HG02610 (cell line): ENCODE measurements around the gene DIP2C.
"Not testable (repeated sequence)": the region's sequence is repeated elsewhere in the genome, so short reads cannot be mapped to it uniquely, and the experiment has no call there.

Experiments
- ATAC-seq: cut with Tn5 transposase; IDR thresholded peaks from one replicate; pipeline ENCODE4 v1.9.1; 2021; ENCODE audit warnings: mild to moderate bottlenecking, moderate library complexity; ENCODE audit not compliant: unreplicated experiment

The DIP2C gene

DNA sequence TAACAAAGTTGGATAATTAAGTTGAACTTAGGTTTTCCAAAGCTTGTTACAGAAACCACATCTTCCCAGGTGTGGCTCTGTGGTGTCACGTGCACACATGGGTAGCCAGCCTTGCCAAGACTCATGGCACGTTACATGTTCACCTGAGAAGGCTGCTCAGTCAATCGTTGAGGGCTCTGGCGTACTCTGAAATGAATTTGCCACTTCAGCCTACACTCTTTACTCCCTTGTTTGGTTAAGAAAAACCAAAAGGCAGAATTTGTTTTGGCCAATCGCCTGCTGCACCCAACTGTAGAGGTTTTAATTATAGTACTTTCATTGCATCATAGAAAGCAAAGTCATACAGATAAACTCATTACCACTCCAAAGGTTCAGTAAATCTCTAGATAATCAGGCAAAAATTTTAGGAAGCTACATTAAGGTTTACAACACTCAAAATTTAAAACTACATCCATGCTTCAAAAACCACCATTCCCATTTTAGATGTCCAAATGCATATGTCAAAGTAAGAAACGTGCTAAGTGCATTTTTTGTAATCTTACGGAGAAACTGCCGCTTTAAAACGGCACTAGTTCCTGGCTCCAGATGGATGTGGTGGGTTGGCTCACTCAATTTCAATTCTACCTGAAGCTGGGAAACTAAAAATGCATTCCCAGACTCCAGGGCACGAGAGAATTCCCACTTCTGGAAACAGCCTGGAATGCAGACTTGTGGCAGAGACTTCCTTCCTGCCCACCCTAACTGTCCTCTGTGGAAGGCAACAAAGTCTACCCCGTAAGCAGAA lies 88.4 kb downstream of the DIP2C start:
- no peak for ATAC-seq

DNA sequence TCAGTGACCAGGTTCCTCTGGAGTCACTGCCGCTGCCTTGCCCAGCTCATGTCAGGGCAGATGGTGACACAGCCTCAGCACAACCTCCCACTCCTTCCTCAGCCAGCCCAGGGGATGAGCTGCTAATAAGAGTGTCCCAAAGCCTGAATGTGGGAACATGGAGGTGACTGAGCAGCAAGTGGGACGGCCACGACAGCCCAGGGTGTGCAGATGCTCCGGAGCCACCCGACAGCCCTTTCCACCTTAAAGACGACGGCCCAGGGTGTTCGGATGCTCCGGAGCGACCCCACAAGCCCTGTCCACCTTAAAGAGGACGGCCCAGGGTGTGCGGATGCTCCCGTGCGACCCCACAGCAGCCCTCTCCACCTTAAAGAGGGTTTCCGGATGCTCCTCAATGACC lies 89.2 kb downstream of the DIP2C start:
- ATAC-seq = no peak

DNA sequence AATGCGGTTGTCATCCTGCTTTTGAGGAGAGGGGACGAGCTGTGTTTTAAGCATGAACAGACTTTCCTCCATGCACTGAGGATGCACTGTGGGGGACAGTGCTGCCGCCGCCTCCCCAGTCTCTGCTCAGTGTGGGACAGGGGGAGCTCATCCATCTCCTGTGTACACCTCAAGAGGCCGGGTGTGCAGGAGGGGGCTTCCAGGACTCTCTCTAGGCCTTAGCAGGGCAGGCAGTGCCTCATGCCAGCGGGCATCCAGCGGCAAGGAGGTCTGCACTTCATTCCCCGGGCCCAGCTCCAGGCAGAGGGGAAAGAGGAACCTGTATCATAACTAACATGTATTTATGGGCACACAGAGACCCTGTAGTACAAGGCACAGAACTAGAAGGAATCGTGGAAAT lies 89.7 kb downstream of the DIP2C start:
- no peak for ATAC-seq

DNA sequence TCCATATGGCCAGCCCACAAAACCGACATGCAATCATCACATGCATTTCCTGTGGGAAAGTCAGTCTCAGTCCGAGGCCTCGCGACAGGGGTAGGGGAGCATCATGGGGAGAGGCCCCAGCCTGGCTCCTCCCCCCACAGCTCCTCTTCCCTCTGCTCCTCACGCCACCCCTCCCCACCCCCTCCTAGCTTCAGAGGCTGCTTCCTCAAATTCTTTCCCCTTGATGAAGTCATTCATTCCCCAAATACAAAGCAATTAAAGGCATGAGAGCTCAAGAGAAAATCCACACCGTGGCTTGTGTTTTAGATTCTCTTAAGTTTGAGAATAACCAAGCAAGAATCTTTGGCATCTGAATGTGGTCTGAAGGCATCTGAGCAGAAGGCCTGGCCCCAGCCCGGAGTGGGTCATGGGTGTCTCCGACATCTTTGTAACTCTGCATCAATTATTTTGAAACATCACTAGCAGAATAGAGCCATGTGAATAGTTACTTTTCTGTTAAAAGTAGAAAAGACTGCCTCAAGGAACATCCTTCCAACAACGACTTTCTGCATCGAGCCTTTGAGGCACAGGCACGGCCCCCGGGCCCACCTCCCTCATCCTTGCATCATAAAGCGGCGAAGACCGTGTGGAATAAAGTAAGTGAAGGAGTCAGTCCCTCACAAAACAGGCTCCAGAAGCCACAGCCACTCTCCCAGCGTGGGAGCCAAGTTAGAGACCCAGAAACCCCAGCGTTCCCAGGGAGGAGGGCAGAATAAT lies 90.9 kb downstream of the DIP2C start:
- no peak for ATAC-seq

DNA sequence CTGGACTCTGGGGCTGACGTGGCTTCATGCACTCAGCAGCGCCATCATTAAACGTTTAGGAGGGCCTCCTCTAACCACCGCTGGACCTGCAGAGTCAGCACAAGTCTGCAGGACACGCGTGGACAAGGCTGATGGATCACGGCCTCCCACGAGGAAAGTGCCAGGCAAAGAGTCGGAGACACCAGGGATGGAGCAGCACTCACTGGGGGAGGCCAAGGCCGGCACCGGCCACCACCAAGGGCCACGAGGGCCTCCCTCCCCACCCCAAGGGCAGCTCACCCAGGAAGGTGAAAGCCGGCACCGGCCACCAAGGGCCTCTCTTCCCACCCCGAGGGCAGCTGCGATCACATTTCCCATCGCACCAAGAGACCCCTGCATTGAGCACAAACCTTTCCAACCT lies 91.5 kb downstream of the DIP2C start:
- ATAC-seq = no peak

DNA sequence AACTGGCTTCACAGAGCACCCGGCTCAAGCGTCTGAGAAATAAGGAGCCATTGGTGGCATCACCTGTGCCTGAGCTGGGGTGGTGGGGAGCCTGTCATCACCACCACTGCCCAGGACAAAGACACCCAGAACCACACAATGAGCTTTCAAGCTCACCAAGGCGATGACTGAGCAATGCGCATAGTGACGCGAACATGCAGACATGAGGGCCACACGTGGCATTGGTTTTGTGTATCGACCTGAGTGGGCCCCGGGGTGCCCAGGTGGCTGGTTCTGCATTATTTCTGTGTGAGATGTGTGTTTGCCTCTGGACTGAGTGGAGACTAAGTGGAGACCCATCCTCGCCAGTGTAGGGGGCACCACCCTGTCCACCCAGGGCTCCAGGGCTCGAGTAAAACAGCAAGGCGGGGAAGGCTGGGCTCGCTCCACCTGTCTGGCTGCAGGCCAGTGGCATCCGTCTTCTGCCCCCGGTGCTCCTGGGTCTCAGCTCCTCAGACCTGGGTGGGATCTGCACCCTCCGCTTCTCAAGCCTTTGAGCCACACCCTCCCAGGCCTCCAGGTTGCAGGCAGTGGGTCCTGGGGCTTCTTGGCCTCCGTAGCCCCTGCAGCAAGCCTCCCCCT lies 92.6 kb downstream of the DIP2C start:
- no peak for ATAC-seq

DNA sequence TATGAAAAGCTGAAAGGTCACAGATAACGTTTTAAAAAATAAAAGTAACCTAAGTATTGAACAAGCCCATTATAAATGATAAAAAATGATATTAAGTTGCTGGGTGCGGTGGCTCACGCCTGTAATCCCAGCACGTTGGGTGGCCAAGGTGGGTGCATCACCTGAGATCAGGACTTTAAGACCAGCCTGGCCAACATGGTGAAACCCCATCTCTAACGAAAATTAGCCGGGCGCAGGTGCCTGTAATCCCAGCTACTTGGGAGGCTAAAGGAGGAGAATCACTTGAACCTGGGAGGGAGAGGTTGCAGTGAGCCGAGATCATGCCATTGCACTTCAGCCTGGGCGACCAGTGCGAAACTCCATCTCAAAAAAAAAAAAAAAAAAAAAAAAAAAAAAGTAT lies 93.3 kb downstream of the DIP2C start:
- not testable (repeated sequence) for ATAC-seq

DNA sequence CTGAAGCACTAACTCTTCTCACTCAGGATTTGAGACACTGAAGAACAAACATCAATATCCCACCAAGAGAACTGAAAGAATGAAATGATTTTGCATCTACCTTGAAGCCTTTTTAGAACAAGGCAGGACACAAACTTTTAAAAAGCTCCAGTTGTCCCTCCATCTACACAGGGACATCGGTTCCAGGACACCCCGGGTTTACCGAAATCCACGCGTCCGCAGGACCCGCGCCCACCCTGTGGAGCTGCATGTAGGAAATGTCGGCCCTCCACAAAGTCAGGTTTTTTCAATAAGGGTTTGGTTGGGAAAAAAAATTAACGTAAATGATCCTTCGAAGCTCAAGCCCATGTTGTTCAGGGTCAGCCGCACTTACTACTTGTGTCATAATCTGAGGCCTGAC lies 94.0 kb downstream of the DIP2C start:
- ATAC-seq = no peak

DNA sequence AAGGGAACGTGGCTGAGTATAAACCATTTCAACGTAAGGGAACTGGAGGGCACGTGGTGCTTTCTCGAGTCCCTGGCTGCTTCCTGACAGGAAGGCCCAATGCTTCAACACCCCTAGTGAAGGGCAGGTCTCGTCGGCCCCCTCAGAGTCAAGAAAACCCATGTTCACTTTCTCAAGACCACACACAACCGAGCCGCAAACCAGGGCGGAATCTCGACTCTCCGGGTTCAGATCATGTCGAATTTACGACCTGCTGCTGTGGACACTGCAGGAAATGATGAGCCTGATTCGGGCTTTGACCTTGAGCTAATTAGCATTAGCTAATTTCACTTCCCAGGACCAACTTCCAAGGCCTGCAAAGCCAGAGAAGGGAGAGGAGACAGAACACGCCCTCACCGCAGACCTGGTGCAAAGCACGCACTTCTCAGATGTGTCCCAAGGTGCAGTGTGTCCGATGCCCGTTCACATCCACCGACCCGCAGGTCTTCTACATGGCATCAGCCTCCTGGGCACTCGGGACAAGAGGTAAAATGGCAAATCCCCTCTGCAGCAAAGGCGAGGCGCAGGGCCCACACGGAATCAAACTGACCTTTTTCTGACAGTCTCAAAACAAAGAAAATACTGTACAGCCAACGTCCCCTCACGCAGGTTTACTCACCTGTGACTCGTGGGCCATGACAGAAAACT lies 94.7 kb downstream of the DIP2C start:
- no peak for ATAC-seq

DNA sequence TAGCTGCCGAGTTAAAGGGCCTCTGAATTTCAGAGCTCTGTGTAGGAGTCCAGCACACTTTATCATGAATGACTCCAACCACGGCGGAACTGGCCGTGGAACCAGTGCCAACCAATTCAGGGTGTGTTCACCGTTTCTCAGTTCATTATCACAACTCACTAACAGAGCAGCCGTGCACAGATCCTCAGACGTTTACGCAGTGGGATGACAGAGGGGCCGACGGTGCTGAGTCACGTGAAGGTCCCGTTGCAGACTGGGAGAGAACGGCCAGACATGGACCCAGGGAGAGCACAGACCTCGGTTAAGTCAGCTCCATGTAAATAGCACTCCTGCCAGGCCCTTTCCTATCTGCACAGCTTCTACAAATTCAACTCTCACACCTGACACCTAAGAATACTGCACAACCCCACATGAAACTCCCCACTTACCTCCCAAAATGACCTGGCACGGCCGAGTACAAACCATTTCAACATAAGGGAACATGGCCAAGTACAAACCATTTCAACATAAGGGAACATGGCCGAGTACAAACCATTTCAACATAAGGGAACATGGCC lies 95.5 kb downstream of the DIP2C start:
- no peak for ATAC-seq

DNA sequence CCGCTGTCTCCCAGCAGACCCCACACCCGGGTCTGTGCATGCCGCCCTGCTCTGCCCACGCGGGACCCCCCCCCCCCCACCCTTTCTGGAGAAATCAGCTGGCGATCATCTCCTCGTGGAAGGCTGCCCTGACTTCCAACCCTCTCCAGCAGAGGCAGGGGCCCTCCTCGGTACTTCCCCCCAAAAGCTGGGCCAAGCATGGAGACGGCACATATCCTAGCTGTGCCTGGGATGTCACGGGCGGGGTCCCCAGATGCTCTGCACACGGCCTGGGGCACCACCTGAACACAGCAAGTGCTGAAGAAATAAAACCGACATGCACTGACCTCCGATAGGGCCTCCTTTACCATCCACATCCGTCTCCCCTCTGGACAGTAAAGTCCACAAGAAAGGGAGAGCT lies 96.0 kb downstream of the DIP2C start:
- no peak for ATAC-seq

DNA sequence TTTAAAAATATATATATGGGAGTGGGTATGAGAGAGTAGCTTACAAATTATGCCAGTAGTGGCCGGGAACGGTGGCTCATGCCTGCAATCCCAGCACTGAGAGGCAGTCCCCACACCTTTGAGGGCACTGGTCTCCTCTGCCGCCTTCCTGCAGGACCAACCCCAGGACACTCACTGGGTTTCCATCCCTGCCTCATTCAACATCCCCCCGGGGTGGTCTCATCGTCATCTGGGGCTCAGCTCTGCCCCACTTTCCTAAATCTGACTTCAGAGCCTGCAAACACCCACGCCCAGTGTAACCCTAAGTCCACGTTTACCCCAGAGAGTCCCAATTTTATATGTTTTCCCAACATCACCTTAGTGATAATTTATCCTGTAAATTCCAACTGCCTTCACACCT lies 96.5 kb downstream of the DIP2C start:
- no peak for ATAC-seq

DNA sequence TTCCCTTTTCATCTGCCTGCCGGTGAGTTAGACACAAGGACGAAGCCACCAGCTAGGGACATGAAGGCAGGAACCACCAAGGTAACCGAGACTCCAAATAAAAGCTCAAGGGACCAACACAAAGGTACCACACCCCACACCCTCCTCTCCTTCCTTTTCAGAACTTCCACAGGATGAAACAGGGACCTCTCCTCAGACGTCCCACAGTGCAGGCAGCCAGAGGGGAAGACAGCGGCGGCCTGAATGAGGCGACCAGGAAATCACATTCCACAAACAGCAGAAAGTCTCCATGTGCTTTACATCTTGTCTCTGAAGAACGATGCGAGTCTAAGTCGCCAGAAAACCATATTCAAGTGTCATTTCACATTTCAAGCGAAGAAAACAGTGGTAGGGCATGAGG lies 97.8 kb downstream of the DIP2C start:
- ATAC-seq = no peak

DNA sequence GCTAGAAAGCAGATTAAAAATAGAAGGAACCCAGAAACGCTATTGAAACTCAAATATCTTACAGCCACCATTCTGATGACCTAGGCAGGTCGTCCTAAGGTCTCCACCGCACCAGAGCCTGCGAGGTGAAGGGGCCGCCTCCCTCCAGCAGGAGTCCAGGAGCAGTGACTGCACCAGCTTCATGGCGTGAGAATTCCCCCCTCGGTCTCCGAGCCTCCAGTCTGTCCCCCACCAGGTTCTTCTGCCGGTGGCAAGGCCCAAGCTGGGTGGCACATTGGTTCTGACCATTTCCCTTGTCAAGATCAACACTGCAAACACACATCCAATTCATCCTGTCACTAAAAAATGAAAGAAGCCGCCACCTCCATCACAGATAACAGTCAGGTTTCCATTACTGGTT lies 98.7 kb downstream of the DIP2C start:
- ATAC-seq = no peak

DNA sequence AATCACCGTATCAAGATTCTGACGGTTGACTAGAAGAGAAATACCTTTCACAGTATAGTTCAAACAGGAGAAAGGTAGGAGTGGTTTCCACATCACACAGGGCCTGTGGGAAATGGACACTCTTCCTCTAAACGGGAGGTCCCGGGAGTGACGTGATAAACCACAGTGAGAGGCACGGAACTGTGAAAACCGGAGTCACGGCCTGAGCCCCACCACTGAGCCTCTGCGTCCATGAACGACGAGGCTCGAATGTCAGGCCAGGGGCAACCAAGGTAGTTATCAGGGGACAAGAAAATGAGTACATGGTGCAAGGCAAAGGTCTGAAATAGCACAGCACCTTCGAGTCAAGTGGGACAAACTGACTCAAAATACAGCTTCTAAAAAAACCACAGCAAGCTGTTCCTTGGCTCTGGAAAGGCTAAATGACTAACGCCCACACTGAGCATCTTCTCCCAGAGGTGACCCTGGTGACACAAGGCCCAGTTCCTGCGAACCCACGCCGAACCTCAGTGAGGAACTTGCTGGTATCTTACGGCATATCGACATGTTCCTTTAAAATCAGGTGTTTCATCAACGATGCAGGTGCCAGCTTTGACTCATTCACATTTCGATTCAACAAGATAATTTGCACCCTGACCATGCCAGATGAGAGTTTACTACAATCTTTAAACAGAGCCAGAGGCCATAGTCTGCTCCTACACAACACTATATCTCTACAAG lies 99.3 kb downstream of the DIP2C start:
- no peak for ATAC-seq

DNA sequence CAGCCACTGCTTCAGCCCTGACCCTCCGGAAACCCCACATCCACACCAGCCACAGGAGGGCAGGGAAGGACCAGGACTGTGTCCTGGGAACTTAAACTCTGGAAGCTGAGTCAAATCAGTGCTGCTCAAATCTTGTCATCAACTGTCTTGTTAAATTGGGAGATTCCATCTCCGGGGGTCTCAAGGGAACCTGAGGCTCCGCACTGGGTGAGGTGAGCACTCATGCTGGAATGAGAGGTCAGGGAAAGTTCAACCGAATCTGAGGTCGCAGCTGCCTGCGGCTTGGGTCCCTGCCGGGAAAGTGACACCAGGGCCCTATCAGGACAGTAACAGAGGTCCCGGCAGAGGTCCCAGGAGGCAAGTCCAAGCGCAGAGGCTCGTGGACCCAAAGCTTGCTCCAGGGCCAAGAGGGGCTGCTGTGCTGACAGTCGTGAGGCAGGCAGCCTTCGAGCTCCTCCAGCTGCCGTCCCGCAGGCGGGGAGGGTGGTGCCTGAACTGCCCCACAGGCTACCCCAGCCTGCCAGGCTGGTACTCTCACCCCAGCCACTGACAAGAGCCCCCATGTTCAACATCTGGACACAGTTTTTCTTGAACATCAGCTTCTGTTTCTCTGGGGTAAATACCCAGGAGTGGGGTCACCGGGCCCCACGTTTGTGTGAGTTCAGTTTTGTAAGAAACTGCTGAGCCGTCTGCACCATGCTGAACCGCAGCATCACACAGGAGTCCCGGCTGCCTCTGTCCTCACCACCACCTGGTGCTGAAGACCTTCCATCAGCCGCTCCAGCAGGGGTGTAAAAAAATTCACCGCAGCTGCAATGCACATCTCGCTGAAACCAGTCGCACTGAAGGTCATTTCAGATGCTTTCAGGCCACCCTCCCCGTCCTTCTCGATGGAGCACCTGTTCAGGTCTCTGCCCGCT lies 101.0 kb downstream of the DIP2C start:
- no peak for ATAC-seq

DNA sequence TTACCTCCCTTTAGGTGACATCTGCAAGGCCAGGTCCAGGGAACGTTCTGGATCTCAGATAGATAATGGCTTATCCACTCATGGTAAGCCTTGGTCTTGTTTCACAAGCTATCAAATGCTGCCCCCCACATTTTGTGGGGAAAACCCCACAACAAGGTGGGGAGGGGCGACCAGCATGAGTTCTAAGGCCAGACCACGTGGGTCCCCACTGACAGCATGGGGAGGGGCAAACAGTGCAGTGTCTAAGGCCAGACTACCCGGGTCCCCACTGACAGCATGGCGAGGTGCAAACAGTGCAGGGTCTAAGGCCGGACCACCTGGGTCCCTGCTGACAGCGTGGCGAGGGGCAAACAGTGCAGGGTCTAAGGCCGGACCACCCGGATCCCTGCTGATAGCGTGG lies 102.8 kb downstream of the DIP2C start:
- no peak for ATAC-seq

DNA sequence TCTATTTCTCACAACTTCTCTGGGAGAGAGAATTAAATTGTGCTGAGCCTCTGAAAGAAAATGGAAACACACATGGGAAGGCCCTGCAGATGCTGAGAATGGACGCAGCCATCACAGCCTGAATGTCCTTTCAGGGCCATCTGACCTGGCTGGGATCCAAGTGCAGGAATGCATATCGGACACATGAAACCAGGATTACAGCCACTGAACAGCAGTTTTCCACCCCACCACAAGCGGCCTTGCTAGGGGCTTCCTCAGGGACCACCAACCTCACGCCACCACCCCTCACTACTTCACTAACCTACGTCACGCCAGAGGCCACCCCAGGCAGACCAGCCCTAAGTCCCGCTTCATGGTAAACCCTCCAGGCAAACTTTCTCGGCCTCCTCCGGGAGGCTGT lies 103.3 kb downstream of the DIP2C start:
- ATAC-seq = no peak

DNA sequence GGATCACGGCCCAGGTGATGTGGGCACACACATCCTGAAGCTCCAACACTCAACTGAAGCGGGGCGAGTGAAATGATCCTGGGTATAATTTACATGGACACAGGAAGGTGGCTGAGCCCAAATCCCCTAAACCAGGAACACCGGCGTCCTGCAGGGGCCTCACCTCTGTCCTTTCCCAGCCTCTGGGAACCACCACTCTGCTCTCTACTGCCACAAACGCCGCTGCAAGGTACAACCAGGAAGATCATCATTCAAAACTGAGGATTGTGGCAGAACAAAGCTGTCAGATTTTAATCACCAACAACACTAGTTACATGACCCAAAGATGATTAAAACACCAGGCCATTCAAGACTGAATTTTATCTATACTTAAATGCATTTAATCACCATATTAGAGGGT lies 104.0 kb downstream of the DIP2C start:
- ATAC-seq = no peak
